ACHN (cell line): ENCODE results near the gene ALX1.
A peak's percentile ranks its signal among the peaks of the same experiment; 100 is the strongest.

ENCODE experiments used
- DNase-seq: peaks from one replicate; pipeline ENCODE4 v3.0.0-alpha.2; 2015
- in situ Hi-C: cut with HindIII; loops from 2 replicates; pipeline ENCODE4 v1.10.0; 2017; ENCODE audit warnings: low sequenced_read_pairs, low pct_ligation_motif_present, low pct_unique_long_range_greater_than_20kb

Gene ALX1

GRCh38 chr12:85280165-85280983 is at the start of gene ALX1:
Gene ALX1 (plus strand): TSS chr12:85280220. CDS start chr12:85280262, 42 bp downstream.
- DNase-seq: peak; percentile 79
- in situ Hi-C loops: no loop called here

GRCh38 chr12:85237327-85237726 is 42.7 kb upstream of the ALX1 start:
- no peak for DNase-seq
- in situ Hi-C loops: no loop called here

GRCh38 chr12:85244561-85244960 is 35.5 kb upstream of the ALX1 start:
- in situ Hi-C loops: no loop called here

GRCh38 chr12:85253853-85254252 is 26.2 kb upstream of the ALX1 start:
- in situ Hi-C loops: no loop called here
- no peak for DNase-seq

More at GRCh38 chr12:85244561-85244960, 35.5 kb upstream of the ALX1 start:
- DNase-seq: no peak

- DNase-seq: no peak
- in situ Hi-C loops: no loop called here
Observed at GRCh38 chr12:85257671-85258070, 22.3 kb upstream of the ALX1 start.

GRCh38 chr12:85260447-85260846 is 19.6 kb upstream of the ALX1 start:
- no peak for DNase-seq
- in situ Hi-C loops: no loop called here

GRCh38 chr12:85260896-85261295 is 19.1 kb upstream of the ALX1 start:
- DNase-seq: peak; percentile 47
- in situ Hi-C loops: no loop called here

GRCh38 chr12:85266356-85266755 is 13.7 kb upstream of the ALX1 start:
- no peak for DNase-seq
- in situ Hi-C loops: no loop called here

GRCh38 chr12:85273381-85274314 is 6.4 kb upstream of the ALX1 start:
- in situ Hi-C loops: no loop called here
- DNase-seq: no peak

- in situ Hi-C loops: no loop called here
- DNase-seq: no peak
Observed at GRCh38 chr12:85274315-85274651, 5.7 kb upstream of the ALX1 start.

- no peak for DNase-seq
- in situ Hi-C loops: no loop called here
Observed at GRCh38 chr12:85275374-85275773, 4.6 kb upstream of the ALX1 start.

- in situ Hi-C loops: no loop called here
- DNase-seq: no peak
Observed at GRCh38 chr12:85277191-85277590, 2.8 kb upstream of the ALX1 start.

GRCh38 chr12:85277900-85278597 is 2.0 kb upstream of the ALX1 start:
- in situ Hi-C loops: no loop called here

GRCh38 chr12:85278598-85279448 is 1.2 kb upstream of the ALX1 start:
- in situ Hi-C loops: no loop called here
- no peak for DNase-seq

More at GRCh38 chr12:85277900-85278597, 2.0 kb upstream of the ALX1 start:
- no peak for DNase-seq

- in situ Hi-C loops: no loop called here
- peak; percentile 46 for DNase-seq
Observed at GRCh38 chr12:85279449-85280164, 413 bp upstream of the ALX1 start.

- in situ Hi-C loops: no loop called here
- peak; percentile 7 for DNase-seq
Observed at GRCh38 chr12:85280984-85281630, 1.1 kb downstream of the ALX1 start.

- in situ Hi-C loops: no loop called here
Observed at GRCh38 chr12:85281636-85282312, 1.8 kb downstream of the ALX1 start.

More at GRCh38 chr12:85281636-85282312, 1.8 kb downstream of the ALX1 start:
- no peak for DNase-seq
